HT1080 (cell line): ENCODE results near the gene MARCHF4. TPM values are rescaled to one million over a fixed set of nuclear protein-coding genes. Genes with fewer than 3 reads are reported as not detected.

Experiments
- DNase-seq: peaks from one replicate; pipeline ENCODE4 v3.0.0-alpha.2; 2015; ENCODE audit warnings: low read depth
- polyA plus RNA-seq, 2 experiments: library from polyadenylated mRNA; depleted of rRNA; stranded (reverse); fragments of >200 nt; gene quantifications; 2 replicates each; pipeline ENCODE4 v1.2.3, GENCODE V29; 2015
- total RNA-seq: library from RNA; depleted of rRNA; stranded (reverse); fragments of >200 nt; shearing (Covaris generic); gene quantifications from 2 replicates; pipeline ENCODE4 v1.2.3, GENCODE V29; 2014; rRNA removed

Gene MARCHF4
- 24.1 and 27.8 TPM in 2 replicates for total RNA-seq
- polyA plus RNA-seq (2015; cell fraction: cytosol; rRNA removed) = 35.3 and 35.9 TPM in 2 replicates
- 25.5 TPM in 2 replicates for polyA plus RNA-seq (2015; cell fraction: nucleus; rRNA removed)

- DNase-seq = peak; percentile 95
These were observed at the start of gene MARCHF4 for GRCh38 chr2:216371721-216372702. Gene MARCHF4 (minus strand): TSS chr2:216372483. CDS start chr2:216370260, 2,223 bp downstream.

GRCh38 chr2:216420367-216421101 lies 48.3 kb upstream of the MARCHF4 start:
- DNase-seq = no peak

- no peak for DNase-seq
These were observed 46.7 kb upstream of the MARCHF4 start for GRCh38 chr2:216418981-216419380.

GRCh38 chr2:216416571-216417307 lies 44.5 kb upstream of the MARCHF4 start:
- no peak for DNase-seq

GRCh38 chr2:216415541-216415940 lies 43.3 kb upstream of the MARCHF4 start:
- no peak for DNase-seq

- DNase-seq = no peak
These were observed 42.6 kb upstream of the MARCHF4 start for GRCh38 chr2:216414772-216415319.

GRCh38 chr2:216413882-216414281 lies 41.6 kb upstream of the MARCHF4 start:
- DNase-seq = no peak

- peak; percentile 97 for DNase-seq
These were observed 40.0 kb upstream of the MARCHF4 start, which contains the start of gene SMARCAL1 for GRCh38 chr2:216412022-216412999. Gene SMARCAL1 (plus strand): TSS chr2:216412484. CDS start chr2:216414705, 2,221 bp downstream.

GRCh38 chr2:216410550-216410949 lies 38.3 kb upstream of the MARCHF4 start:
- no peak for DNase-seq

GRCh38 chr2:216408426-216409290 lies 36.4 kb upstream of the MARCHF4 start:
- DNase-seq = no peak

- no peak for DNase-seq
These were observed 34.5 kb upstream of the MARCHF4 start for GRCh38 chr2:216406826-216407225.

GRCh38 chr2:216405588-216405987 lies 33.3 kb upstream of the MARCHF4 start:
- no peak for DNase-seq

GRCh38 chr2:216404010-216404618 lies 31.8 kb upstream of the MARCHF4 start:
- peak; percentile 48 for DNase-seq

- no peak for DNase-seq
These were observed 30.5 kb upstream of the MARCHF4 start for GRCh38 chr2:216402751-216403150.

- DNase-seq = no peak
These were observed 27.3 kb upstream of the MARCHF4 start for GRCh38 chr2:216399621-216400020.

GRCh38 chr2:216394881-216395280 lies 22.6 kb upstream of the MARCHF4 start:
- DNase-seq = no peak

GRCh38 chr2:216392945-216393840 lies 20.9 kb upstream of the MARCHF4 start:
- no peak for DNase-seq
